Left kidney (tissue), 2 donors: ENCODE results near the gene POC1A. TPM values are rescaled to one million over a fixed set of nuclear protein-coding genes. Genes with fewer than 3 reads are reported as not detected.

ENCODE experiments used
- DNase-seq: peaks from one replicate; pipeline ENCODE4 v3.0.0-alpha.2; 2013
- polyA plus RNA-seq: library from polyadenylated mRNA; unstranded; fragments of 120-200 nt; gene quantifications from one replicate; pipeline ENCODE4 v1.2.1, GENCODE V29; 2013; ENCODE audit not compliant: insufficient read length

Gene POC1A
- polyA plus RNA-seq, 1 donor = 10.5 TPM

GRCh38 chr3:52085681-52086282, 68.4 kb downstream of the POC1A start:
- DNase-seq = no peak

GRCh38 chr3:52084954-52085680, 69.1 kb downstream of the POC1A start:
- DNase-seq = no peak

- no peak for DNase-seq
These were observed 69.8 kb downstream of the POC1A start for GRCh38 chr3:52084216-52084945.

- DNase-seq = no peak
These were observed 70.6 kb downstream of the POC1A start for GRCh38 chr3:52083556-52084087.

- DNase-seq = no peak
These were observed 71.3 kb downstream of the POC1A start for GRCh38 chr3:52082951-52083350.

- DNase-seq = no peak
These were observed 73.1 kb downstream of the POC1A start for GRCh38 chr3:52080830-52081719.

GRCh38 chr3:52079958-52080357, 74.3 kb downstream of the POC1A start:
- DNase-seq = no peak

GRCh38 chr3:52078781-52079560, 75.3 kb downstream of the POC1A start:
- no peak for DNase-seq

- no peak for DNase-seq
These were observed 76.3 kb downstream of the POC1A start for GRCh38 chr3:52077925-52078324.

GRCh38 chr3:52076896-52077780, 77.1 kb downstream of the POC1A start:
- no peak for DNase-seq

GRCh38 chr3:52073490-52073889, 80.7 kb downstream of the POC1A start:
- no peak for DNase-seq

GRCh38 chr3:52072471-52072870, 81.8 kb downstream of the POC1A start:
- DNase-seq = no peak

- no peak for DNase-seq
These were observed 82.2 kb downstream of the POC1A start for GRCh38 chr3:52072020-52072419.

- no peak for DNase-seq
These were observed 83.2 kb downstream of the POC1A start for GRCh38 chr3:52070724-52071621.

- DNase-seq = no peak
These were observed 84.4 kb downstream of the POC1A start for GRCh38 chr3:52069855-52070254.

- no peak for DNase-seq
These were observed 85.1 kb downstream of the POC1A start for GRCh38 chr3:52069135-52069534.

GRCh38 chr3:52068730-52069129, 85.5 kb downstream of the POC1A start:
- no peak for DNase-seq

- peak; percentile 82 for DNase-seq
These were observed 86.1 kb downstream of the POC1A start for GRCh38 chr3:52068055-52068571.

- DNase-seq = no peak
These were observed 86.7 kb downstream of the POC1A start for GRCh38 chr3:52067526-52067925.
